Keratinocyte (primary cell): ENCODE data around the gene BANP. TPM values are rescaled to one million over a fixed set of nuclear protein-coding genes. Genes with fewer than 3 reads are reported as not detected.

Experiments
- DNase-seq: peaks from one replicate; pipeline ENCODE4 v3.0.0-alpha.2; 2011; ENCODE audit warnings: low read depth, missing footprints, low spot score
- FAIRE-seq: peaks from 2 replicates; lab custom pipeline; 2011; peaks lifted over from hg19 to GRCh38; lab: Jason Lieb, UNC
- H2AFZ ChIP-seq: 2 replicates; pipeline ENCODE4 v1.6.0; 2012; ENCODE audit warnings: low read length, control low read depth, inconsistent platforms; ENCODE audit not compliant: control insufficient read depth
- H3K27ac ChIP-seq: 2 replicates; pipeline ENCODE4 v1.5.1; 2011; ENCODE audit warnings: low read length; ENCODE audit not compliant: control insufficient read depth, insufficient read depth
- H3K27me3 ChIP-seq: 3 replicates; pipeline ENCODE4 v1.6.0; 2011; ENCODE audit warnings: low read length; ENCODE audit not compliant: control insufficient read depth, insufficient read depth; ENCODE audit errors: extremely low read depth
- H3K36me3 ChIP-seq, 2 experiments: 2 replicates in 1 of 2; 3 replicates in 1 of 2; pipeline ENCODE4 v1.5.1; 2011; ENCODE audit warnings: low read length in 2 of 2, mild to moderate bottlenecking in 1 of 2; ENCODE audit not compliant: control insufficient read depth in 2 of 2, insufficient read depth in 2 of 2; ENCODE audit errors: extremely low read depth in 1 of 2
- H3K4me1 ChIP-seq: 3 replicates; pipeline ENCODE4 v1.5.1; 2011; ENCODE audit warnings: low read length; ENCODE audit not compliant: control insufficient read depth, insufficient read depth; ENCODE audit errors: extremely low read depth
- H3K4me2 ChIP-seq: 3 replicates; pipeline ENCODE4 v1.6.0; 2011; ENCODE audit warnings: low read depth, low read length; ENCODE audit not compliant: control insufficient read depth, insufficient read depth; ENCODE audit errors: extremely low read depth
- H3K4me3 ChIP-seq, 3 experiments: fragments of 200-600 bp in 1 of 3; sonication (generic) in 1 of 3; 2 replicates in 2 of 3; 3 replicates in 1 of 3; pipeline ENCODE4 v1.5.1; 2011 to 2016; ENCODE audit warnings: low read length in 3 of 3, mild to moderate bottlenecking in 3 of 3, control low read depth in 2 of 3, inconsistent platforms in 1 of 3, low read depth in 1 of 3, mixed read lengths in 1 of 3, mixed run types in 1 of 3, moderate library complexity in 1 of 3; ENCODE audit not compliant: control insufficient read depth in 2 of 3, insufficient read depth in 2 of 3; ENCODE audit errors: extremely low read depth in 1 of 3
- H3K79me2 ChIP-seq: 2 replicates; pipeline ENCODE4 v1.6.0; 2012; ENCODE audit warnings: low read length; ENCODE audit not compliant: control insufficient read depth, insufficient read depth
- H3K9ac ChIP-seq: 3 replicates; pipeline ENCODE4 v1.6.0; 2011; ENCODE audit warnings: low read length; ENCODE audit not compliant: control insufficient read depth, insufficient read depth; ENCODE audit errors: extremely low read depth
- H3K9me1 ChIP-seq: 3 replicates; pipeline ENCODE4 v1.6.0; 2011; ENCODE audit warnings: low read length; ENCODE audit not compliant: control insufficient read depth, insufficient read depth; ENCODE audit errors: extremely low read depth
- H3K9me3 ChIP-seq: 2 replicates; pipeline ENCODE4 v1.5.1; 2012; ENCODE audit warnings: low read depth, low read length; ENCODE audit not compliant: control insufficient read depth
- H4K20me1 ChIP-seq: 3 replicates; pipeline ENCODE4 v1.6.0; 2011; ENCODE audit warnings: low read length; ENCODE audit not compliant: control insufficient read depth, insufficient read depth; ENCODE audit errors: extremely low read depth
- EZH2 ChIP-seq: IDR thresholded peaks from one replicate; pipeline ENCODE4 v1.6.1; 2012; ENCODE audit warnings: inconsistent platforms, mild to moderate bottlenecking, low read length, moderate library complexity
- dilution Hi-C: fragments of 300-500 bp; cut with MboI; formaldehyde crosslinking; loops from one replicate; pipeline ENCODE4 v1.7.0; 2020; ENCODE audit warnings: low sequenced_read_pairs; ENCODE audit not compliant: extremely low pct_ligation_motif_present
- polyA plus RNA-seq, 5 experiments: library from polyadenylated mRNA; depleted of rRNA in 3 of 5; stranded (reverse) in 3 of 5; stranded (forward) in 1 of 5; unstranded in 1 of 5; fragments of >200 nt; gene quantifications; 1 replicate in 1 of 5; 2 replicates in 3 of 5; 3 replicates in 1 of 5; pipeline versions ENCODE4 v1.2.1 to v1.2.3, GENCODE V29; 2011 to 2012; ENCODE audit warnings: missing spikeins in 2 of 5, low read depth in 1 of 5, low replicate concordance in 1 of 5
- TF ChIP-seq, protein P1 (sequence below), 3 experiments: IDR thresholded peaks in 1 of 3; conservative IDR thresholded peaks in 1 of 3; optimal IDR thresholded peaks in 1 of 3; 2 replicates in 2 of 3; 3 replicates in 1 of 3; pipeline versions ENCODE3 to v1.5.1; 2011; ENCODE audit warnings: low read length in 3 of 3, mild to moderate bottlenecking in 3 of 3, moderate library complexity in 2 of 3, control low read depth in 1 of 3, inconsistent platforms in 1 of 3; ENCODE audit not compliant: insufficient read depth in 2 of 3; ENCODE audit errors: extremely low read depth in 1 of 3

Gene BANP
- polyA plus RNA-seq, 1 donor (not counting 4 experiments of a cell fraction or from before 2014, with no cell fraction given) = 10.8 TPM

- TF ChIP-seq, protein P1, sequence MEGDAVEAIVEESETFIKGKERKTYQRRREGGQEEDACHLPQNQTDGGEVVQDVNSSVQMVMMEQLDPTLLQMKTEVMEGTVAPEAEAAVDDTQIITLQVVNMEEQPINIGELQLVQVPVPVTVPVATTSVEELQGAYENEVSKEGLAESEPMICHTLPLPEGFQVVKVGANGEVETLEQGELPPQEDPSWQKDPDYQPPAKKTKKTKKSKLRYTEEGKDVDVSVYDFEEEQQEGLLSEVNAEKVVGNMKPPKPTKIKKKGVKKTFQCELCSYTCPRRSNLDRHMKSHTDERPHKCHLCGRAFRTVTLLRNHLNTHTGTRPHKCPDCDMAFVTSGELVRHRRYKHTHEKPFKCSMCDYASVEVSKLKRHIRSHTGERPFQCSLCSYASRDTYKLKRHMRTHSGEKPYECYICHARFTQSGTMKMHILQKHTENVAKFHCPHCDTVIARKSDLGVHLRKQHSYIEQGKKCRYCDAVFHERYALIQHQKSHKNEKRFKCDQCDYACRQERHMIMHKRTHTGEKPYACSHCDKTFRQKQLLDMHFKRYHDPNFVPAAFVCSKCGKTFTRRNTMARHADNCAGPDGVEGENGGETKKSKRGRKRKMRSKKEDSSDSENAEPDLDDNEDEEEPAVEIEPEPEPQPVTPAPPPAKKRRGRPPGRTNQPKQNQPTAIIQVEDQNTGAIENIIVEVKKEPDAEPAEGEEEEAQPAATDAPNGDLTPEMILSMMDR (optimal IDR thresholded peaks at IDR 0.05 in 1 of 3, IDR thresholded peaks at IDR 0.05 in 1 of 3, conservative IDR thresholded peaks at IDR 0.05 in 1 of 3; ENCODE audit: extremely low read depth in 1 of 3, insufficient read depth in 2 of 3, low read length in 3 of 3) = no peak
- no peak for TF ChIP-seq EZH2
- no peak overlapping the region for H3K27ac ChIP-seq
- no peaks in the 10 kb centered on the region for H3K4me1 ChIP-seq
- peaks cover 2 to 15% of the 10 kb centered on the region in 2 experiments for H3K36me3 ChIP-seq
- H2AFZ ChIP-seq = no peak overlapping the region
- H3K4me3 ChIP-seq = no peak overlapping the region
- FAIRE-seq (no peak), DNase-seq (no peak)
- H3K4me2 ChIP-seq = no peak overlapping the region
- H3K27me3 ChIP-seq = no peaks in the 10 kb centered on the region
- no peaks in the 10 kb centered on the region for H4K20me1 ChIP-seq
- no peak overlapping the region for H3K9ac ChIP-seq
- dilution Hi-C loops = no loop called here
- H3K9me3 ChIP-seq = no peaks in the 10 kb centered on the region
- no peaks in the 10 kb centered on the region for H3K9me1 ChIP-seq
- no peaks in the 10 kb centered on the region for H3K79me2 ChIP-seq
Measured at GRCh38 chr16:88068476-88069396, 117.5 kb downstream of the BANP start.

GRCh38 chr16:88069397-88070168, 118.3 kb downstream of the BANP start:
- Histone ChIP-seq H3K27ac (no peak overlapping the region), H2AFZ (no peak overlapping the region), H3K4me2 (no peak overlapping the region), H3K4me1 (no peaks in the 10 kb centered on the region), H4K20me1 (no peaks in the 10 kb centered on the region), H3K79me2 (no peaks in the 10 kb centered on the region), H3K9me3 (no peaks in the 10 kb centered on the region), H3K4me3 (no peak overlapping the region), H3K9ac (no peak overlapping the region), H3K36me3 (peaks cover 2 to 12% of the 10 kb centered on the region in 2 experiments), H3K27me3 (no peaks in the 10 kb centered on the region), H3K9me1 (no peaks in the 10 kb centered on the region)
- DNase-seq (no peak), FAIRE-seq (no peak)
- no peak for TF ChIP-seq EZH2
- TF ChIP-seq, protein P1 (optimal IDR thresholded peaks at IDR 0.05 in 1 of 3, IDR thresholded peaks at IDR 0.05 in 1 of 3, conservative IDR thresholded peaks at IDR 0.05 in 1 of 3; ENCODE audit: extremely low read depth in 1 of 3, insufficient read depth in 2 of 3, low read length in 3 of 3) = no peak
- dilution Hi-C loops = no loop called here
